HL-60/S4 (cell line): Measurements from ENCODE around the gene IFI6.

Experiments
- in situ Hi-C: fragments of 300-500 bp; cut with MboI; formaldehyde crosslinking; loops from 2 replicates; pipeline ENCODE4 v1.14.3; 2022; ENCODE audit warnings: low sequenced_read_pairs

IFI6 gene

DNA sequence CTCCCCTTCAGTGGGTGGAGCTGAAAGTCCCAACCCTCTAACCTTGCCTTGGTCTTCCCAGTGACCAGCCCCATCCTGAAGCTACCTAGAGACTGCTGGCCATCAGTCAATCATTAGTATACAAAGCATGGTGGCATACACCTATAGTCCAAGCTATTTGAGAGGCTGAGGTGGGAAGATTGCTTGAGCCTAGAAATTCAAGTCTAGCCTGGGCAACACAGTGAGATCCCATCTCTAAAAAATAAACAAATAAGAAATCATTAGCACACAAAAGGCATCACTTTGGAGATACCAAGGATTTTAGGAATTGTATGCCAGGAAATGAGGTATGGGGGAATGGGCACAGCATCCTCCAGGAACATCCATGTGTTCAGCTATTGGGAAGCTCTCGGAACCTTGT lies 4.4 kb upstream of the IFI6 start:
- in situ Hi-C loops = no loop called here

DNA sequence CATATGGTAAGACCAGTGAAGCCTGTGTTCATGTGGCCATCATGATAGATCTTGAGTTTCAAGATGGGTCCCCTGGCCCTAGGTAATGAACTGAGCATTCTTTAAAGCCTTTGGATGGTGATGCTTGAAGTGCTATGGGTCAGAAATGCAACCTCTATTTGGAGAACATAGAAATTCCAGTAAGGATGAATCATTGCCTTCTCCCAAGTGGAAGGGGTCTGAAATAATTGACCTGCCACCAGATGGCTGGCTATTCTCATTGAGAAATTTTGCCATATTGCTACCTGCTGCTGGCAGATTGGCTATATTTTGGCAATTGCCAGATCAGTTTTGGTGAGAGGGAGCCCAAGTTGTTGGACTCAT lies 739 bp upstream of the IFI6 start:
- in situ Hi-C loops = no loop called here

- in situ Hi-C loops = loop anchor here (10.0 kb wide), 1 partner anchor 275 kb away; the partner anchor contains the start of gene GPR3
These were observed 2.1 kb downstream of the IFI6 start for GRCh38 chr1:27669876-27670275.

DNA sequence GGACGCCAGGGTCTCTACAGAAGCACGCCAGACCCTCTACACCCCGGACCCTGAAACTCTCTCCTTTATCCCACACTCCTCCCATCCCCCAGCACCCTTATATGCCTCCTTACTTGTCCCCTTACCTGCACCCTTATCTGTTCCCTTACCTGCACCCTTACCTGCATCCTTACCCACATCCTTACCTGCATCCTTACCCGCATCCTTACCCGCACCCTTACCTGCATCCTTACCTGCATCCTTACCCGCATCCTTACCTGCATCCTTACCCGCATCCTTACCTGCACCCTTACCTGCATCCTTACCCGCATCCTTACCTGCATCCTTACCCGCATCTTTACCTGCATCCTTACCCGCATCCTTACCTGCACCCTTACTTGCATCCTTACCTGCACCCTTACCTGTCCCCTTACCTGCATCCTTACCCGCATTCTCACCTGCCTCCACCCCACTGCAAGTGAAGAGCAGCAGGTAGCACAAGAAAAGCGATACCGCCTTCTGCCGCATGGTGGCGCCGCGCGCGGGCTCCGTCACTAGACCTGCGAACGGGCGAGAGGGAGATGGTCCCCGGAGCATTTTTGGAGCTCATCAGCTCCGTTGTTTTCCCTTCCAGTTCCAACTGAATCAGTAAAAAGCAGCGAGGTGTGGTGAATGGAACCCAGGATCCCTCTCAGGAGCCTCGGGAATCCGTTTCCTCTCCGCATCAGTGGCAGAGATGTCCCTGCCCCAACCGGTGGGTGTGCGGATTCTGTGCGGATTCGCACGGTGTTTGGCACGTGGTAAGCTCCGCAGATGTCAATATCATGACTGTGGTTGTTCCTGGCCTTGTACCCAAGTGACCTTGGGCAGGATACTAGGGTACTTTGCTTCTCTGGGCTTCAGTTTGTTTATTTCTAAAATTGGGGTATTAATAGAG lies 2.9 kb downstream of the IFI6 start:
- in situ Hi-C loops = loop anchor here (10.0 kb wide), 1 partner anchor 274 kb away; the partner anchor contains the start of gene GPR3

- in situ Hi-C loops = loop anchor here (10.0 kb wide), 1 partner anchor 273 kb away; the partner anchor contains the start of gene GPR3
These were observed 3.7 kb downstream of the IFI6 start for GRCh38 chr1:27668121-27668807.

DNA sequence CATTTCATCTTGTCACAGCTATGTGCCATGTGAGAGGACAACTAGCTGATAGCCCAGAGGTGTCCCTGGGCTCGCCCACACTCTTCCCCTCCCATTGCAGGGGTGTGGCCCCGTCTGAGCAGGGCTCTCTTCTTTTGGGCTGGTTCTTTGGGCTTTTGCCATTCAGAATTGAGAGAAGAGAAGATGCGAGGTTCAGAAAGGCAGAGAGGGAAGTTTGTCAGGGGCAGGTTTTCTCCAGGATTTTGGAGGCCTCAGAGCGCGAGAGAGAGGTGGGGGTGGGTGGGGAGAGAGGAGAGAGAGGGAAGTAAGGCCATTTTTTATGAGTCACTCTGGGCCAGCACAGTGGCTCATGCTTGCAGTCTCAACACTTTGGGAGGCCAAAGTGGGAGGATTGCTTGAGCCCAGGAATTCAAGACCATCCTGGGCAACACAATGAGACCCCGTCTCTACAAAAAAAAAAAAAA lies 5.2 kb downstream of the IFI6 start:
- in situ Hi-C loops = loop anchor here (10.0 kb wide), 1 partner anchor 272 kb away; the partner anchor contains the start of gene GPR3

DNA sequence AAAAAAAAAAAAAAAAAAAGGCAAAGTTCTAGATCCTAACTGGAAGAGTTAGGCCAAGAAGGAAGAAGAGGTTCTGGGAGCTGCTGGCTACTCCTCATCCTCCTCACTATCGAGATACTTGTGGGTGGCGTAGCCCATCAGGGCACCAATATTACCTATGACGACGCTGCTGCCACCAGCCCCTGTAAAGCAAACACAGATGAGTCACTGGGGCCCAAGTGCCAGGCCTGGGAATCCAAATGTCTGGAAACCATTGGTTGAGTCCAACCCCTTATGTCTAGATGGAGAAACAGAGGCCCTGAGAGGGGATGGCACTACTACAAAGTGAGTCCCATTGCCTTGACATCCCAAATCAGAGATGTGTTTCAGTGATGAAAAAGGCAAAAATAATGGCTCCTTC lies 5.7 kb downstream of the IFI6 start:
- in situ Hi-C loops = loop anchor here (10.0 kb wide), 1 partner anchor 271 kb away; the partner anchor contains the start of gene GPR3

DNA sequence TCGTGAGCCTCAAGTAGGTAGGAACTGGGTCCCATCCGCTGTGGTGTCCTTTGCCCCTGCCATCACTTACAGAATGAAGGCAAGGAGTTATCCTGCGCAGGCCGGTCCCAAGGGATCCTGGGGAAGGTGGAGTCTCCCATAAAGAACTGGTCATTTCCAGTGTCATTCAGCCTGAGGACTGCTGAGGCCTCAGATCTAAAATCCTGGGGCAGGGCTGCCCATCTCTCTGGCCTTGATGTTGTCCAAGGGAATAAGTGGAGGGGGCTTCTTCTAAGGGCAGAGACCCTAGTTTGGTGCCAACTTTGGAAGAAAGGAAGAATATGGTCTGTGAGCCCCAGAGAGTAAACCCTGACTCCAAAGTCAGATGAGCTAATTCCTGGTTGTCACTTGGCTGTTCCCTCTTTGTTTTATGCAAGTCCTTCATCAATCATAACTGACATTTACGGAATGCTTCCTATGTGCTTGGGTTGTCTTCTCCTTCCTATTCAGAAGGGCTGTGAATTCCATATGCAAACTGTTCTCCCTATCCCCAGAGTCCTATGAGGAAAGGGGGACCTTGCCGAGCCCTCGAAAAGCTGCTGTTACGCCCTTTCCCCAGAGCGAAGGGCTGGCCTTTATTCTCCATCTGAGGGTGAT lies 6.9 kb downstream of the IFI6 start:
- in situ Hi-C loops = loop anchor here (10.0 kb wide), 1 partner anchor 270 kb away; the partner anchor contains the start of gene GPR3

DNA sequence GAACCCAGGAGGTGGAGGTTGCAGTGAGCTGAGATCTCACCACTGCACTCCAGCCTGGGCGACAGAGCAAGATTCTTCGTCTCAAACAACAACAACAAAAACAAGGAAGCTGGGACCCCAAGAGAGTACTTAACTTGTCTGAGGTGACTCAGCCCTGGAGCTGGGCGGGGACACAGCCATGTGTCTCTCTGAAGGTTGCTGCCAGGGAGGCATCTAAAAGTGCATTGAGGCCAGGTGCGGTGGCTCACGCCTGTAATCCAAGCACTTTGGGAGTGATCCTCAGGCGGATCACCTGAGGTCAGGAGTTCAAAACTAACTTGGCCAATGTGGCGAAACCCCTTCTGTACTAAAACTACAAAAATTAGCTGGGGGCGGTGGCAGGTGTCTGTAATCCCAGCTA lies 7.7 kb downstream of the IFI6 start:
- in situ Hi-C loops = loop anchor here (5.0 to 10.0 kb wide), 2 partner anchors 47 to 269 kb away; partner anchors contain the start of gene GPR3

DNA sequence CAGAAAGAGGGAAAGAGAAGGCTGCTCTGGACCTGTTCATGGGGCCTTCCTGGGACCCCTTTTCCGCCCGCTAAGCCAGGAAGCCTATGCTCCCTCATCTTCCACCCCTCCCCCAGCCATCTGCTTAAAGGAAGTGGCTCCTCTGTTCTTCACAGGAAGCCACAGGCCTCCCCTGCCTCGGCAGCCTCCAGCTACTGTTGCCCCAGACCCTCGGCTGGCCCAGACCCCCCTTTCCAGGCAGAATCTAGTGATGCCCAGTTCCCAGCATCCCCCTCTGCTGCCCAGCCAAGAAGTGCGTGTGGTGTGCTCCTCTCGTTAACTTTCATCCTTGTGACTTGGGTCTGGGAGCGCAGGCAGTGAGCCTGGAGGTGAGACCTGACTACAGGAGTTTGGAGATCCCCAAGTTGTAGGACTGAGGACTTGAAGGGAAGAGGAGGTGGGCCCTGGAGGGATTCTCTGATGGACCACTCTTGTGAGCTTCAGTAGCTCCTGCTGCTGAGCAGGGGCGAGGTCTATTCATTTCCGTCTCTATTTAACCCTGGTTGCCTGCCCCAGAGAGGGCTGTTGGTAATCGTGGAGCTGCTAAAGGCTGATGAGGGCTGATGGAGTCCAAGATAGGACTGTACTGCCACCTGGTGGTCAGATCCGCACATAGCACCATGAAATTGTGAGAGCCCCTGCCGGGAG lies 9.1 kb downstream of the IFI6 start:
- in situ Hi-C loops = loop anchor here (5.0 to 10.0 kb wide), 2 partner anchors 46 to 268 kb away; partner anchors contain the start of gene GPR3

GRCh38 chr1:27662261-27662660 lies 9.7 kb downstream of the IFI6 start:
- in situ Hi-C loops = loop anchor here (5.0 to 10.0 kb wide), 2 partner anchors 45 to 267 kb away; partner anchors contain the start of gene GPR3

DNA sequence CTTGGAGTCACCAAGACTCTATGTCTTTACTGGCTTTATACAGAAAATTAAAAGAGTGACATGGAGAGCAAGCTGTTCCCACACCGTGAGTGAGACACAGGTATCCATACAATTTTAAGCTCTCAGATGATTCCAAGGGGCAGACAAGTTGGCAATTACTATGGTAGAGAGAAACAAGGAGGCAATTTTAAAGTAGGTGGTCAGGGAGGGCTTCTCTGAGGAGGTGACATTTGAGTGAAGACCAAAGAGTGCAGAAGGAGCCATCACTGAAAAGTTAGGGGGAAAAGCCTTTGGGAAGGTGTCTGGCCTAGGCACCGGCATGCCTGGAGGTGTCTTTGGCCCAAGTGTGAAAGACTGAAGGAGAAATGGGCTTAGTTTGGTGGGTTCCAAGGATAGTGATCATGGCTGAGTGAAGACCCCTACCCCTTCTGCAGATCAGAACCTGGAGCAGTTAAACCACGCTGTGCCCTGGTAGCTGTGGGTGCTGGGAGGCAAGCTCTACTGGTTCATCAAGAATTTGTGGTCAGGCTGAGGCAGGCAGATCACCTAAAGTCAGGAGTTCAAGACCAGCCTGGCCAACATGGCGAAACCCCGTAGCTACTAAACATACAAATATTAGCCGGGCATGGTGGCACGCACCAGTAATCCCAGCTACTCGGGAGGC lies 10.4 kb downstream of the IFI6 start:
- in situ Hi-C loops = loop anchor here (5.0 to 10.0 kb wide), 2 partner anchors 44 to 267 kb away; partner anchors contain the start of gene GPR3

DNA sequence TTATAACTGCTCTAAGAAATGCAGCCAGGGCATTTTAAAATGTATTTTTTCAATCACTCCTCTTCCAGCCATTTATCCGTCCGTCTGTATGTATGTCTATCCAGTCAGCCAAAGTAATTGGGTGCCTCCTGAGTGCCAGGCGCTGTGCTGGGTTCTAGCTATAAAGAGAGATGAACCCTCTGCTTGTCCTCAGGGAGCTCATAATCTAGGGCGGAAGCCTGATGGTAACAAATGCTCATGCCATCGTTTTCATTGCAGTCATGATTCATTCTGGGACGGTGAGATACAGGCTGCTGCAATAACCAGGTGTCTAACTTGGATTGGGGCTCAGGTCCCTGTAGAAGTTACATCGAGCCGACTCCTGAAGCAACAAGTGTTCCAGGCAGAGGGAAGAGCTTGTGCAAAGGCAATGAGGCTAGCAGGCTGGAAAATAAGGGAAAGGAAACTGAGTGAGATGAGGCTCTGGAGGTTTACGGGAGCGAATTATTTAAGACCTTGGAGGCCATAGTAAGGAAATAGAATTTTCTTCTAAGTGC lies 11.6 kb downstream of the IFI6 start:
- in situ Hi-C loops = loop anchor here (5.0 to 10.0 kb wide), 2 partner anchors 43 to 266 kb away; partner anchors contain the start of gene GPR3

DNA sequence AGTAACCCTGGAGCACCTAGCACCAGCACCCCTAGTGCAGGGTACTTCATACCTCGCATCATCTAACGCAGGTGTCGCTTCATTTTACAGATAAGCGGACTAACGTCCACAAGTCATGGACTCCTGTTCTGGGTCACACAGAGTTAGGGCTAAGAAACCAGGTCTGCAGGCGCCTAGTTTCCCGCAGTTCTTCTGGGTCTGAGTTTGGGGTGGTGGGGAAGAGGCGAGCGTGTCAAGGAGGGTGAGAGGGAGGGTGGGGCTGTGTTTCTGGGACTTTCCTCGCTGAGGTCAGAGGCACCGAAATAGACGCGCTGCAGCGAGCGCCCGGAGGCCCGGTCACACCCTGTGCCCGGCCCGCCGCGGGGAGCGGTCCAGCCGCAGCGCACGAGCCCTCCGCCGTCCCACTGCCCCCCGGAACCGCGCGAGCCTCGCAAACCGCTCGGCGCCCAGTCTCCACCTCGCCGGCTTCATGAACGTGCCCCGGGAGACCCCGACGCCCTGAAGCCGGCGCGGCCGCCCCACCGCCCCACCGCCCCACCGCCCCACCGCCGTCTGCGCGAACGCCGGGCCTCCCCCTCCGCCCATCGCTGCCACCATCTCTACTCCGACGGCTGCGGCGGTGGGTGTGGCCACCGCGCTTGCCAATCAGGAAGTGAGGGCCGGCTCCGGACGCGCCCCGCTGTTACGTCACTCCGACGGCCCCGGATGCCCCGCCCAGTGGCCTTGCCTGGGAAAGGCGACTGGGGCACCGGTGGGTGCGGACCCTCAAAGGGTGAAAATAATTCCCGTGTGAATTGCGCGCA lies 12.3 kb downstream of the IFI6 start:
- in situ Hi-C loops = loop anchor here (5.0 to 10.0 kb wide), 2 partner anchors 42 to 265 kb away; partner anchors contain the start of gene GPR3

GRCh38 chr1:27658951-27659496 lies 13.0 kb downstream of the IFI6 start:
- in situ Hi-C loops = no loop called here

DNA sequence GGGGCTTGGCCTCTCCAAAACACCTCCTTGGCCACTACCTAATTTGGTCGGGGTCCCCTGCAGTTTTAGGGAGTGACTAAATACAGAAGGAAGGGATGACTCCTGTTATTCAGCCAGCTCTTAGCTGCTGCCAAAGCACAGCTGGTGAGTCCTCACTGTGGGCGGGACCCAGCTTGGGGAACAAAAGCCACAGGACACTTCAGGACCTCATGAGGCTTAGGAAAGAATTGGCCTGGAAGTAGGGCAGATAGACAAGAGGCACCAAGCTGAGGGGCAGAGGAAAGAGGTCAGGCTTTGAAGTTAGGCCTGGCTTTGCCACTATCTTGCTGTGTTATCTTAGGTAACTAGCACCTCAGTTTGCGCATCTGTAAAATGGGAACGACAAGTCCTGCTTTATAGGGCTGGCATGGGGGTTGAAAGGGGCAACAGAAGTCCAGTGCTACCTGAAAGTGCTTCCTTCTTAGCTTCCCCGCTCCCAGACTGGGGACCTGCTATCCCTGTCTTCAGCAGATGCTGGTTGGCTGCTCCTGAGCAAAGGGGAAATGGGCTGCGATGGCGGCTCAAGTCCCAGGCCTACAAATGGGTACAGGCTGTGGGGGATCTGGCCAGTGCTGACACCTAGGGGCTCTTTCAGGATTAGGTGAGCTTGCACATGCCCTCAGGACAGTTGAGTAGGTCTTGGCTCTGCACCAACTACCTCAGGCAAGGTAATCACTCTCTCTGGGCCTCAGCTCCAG lies 15.7 kb downstream of the IFI6 start:
- in situ Hi-C loops = no loop called here

GRCh38 chr1:27655151-27655937 lies 16.6 kb downstream of the IFI6 start:
- in situ Hi-C loops = no loop called here
